IMR-90 (cell line): Measurements from ENCODE around the gene COL19A1. TPM values are rescaled to one million over a fixed set of nuclear protein-coding genes. Genes with fewer than 3 reads are reported as not detected.

ENCODE experiments used
- ATAC-seq: fragments of 200-7000 bp; cut with Tn5 transposase; 2 replicates; pipeline ENCODE4 v1.9.1; 2020; ENCODE audit warnings: low read depth, mild to moderate bottlenecking, moderate library complexity
- BruUV-seq: library from RNA; stranded (reverse); fragments of 400-500 nt; replicated peaks from 2 replicates; lab custom pipeline; 2021; lab: Mats Ljungman, UMichigan
- CTCF ChIA-PET: fragments of 300-600 bp; formaldehyde crosslinking; extraction: SDS; loops from one replicate; lab custom pipeline; 2021; ENCODE audit warnings: antibody characterized with exemption; lab: Yijun Ruan, JAX
- POLR2A ChIA-PET: fragments of 300-600 bp; sonication (Branson Sonifier 250); formaldehyde crosslinking; loops from one replicate; lab custom pipeline; 2022; ENCODE audit warnings: antibody characterized with exemption; ENCODE audit not compliant: unreplicated experiment; lab: Charles Lee
- DNase-seq: peaks from one replicate; pipeline ENCODE4 v3.0.0; 2013
- H2AFZ ChIP-seq: replicated peaks from 2 replicates; pipeline ENCODE3; 2013; ENCODE audit warnings: low read length, mild to moderate bottlenecking; ENCODE audit not compliant: poor library complexity
- H2AK5ac ChIP-seq: 2 replicates; pipeline ENCODE4 v1.6.1; 2013; ENCODE audit warnings: low read depth, low read length, inconsistent platforms
- H2AK9ac ChIP-seq: replicated peaks from 2 replicates; pipeline ENCODE3; 2013; ENCODE audit warnings: mild to moderate bottlenecking, low read depth, low read length, moderate library complexity; ENCODE audit not compliant: poor library complexity
- H2BK120ac ChIP-seq: 2 replicates; pipeline ENCODE4 v1.6.1; 2013; ENCODE audit warnings: low read depth, low read length, inconsistent platforms
- H2BK15ac ChIP-seq: 3 replicates; pipeline ENCODE4 v1.6.1; 2013; ENCODE audit warnings: low read depth, low read length, inconsistent platforms
- H2BK20ac ChIP-seq: 2 replicates; pipeline ENCODE4 v1.6.1; 2013; ENCODE audit warnings: low read depth, mild to moderate bottlenecking, inconsistent platforms, low read length, moderate library complexity
- H2BK5ac ChIP-seq: 2 replicates; pipeline ENCODE4 v1.6.1; 2013; ENCODE audit warnings: mild to moderate bottlenecking, low read depth, low read length, inconsistent platforms; ENCODE audit not compliant: poor library complexity, severe bottlenecking
- H3K14ac ChIP-seq: replicated peaks from 2 replicates; pipeline ENCODE4 v1.6.1; 2013; ENCODE audit warnings: low read depth, low read length, inconsistent platforms
- H3K18ac ChIP-seq: 2 replicates; pipeline ENCODE4 v1.6.1; 2013; ENCODE audit warnings: low read depth, low read length, control low read depth
- H3K23ac ChIP-seq: 2 replicates; pipeline ENCODE4 v1.6.1; 2013; ENCODE audit warnings: low read depth, low read length, inconsistent platforms
- H3K27ac ChIP-seq: 2 replicates; pipeline ENCODE4 v1.5.1; 2013; ENCODE audit warnings: mild to moderate bottlenecking, control low read depth, low read length; ENCODE audit not compliant: insufficient read depth
- H3K27me3 ChIP-seq: 2 replicates; pipeline ENCODE4 v1.6.1; 2013; ENCODE audit warnings: low read length; ENCODE audit not compliant: control insufficient read depth, insufficient read depth
- H3K36me3 ChIP-seq: 2 replicates; pipeline ENCODE4 v1.6.1; 2013; ENCODE audit warnings: low read length, mixed read lengths; ENCODE audit not compliant: control insufficient read depth, insufficient read depth
- H3K4ac ChIP-seq: 2 replicates; pipeline ENCODE4 v1.6.1; 2013; ENCODE audit warnings: low read depth, low read length, inconsistent platforms
- H3K4me1 ChIP-seq: 2 replicates; pipeline ENCODE4 v1.6.1; 2013; ENCODE audit warnings: low read length, mixed read lengths; ENCODE audit not compliant: control insufficient read depth, insufficient read depth
- H3K4me2 ChIP-seq: 2 replicates; pipeline ENCODE4 v1.6.1; 2013; ENCODE audit warnings: low read depth, mild to moderate bottlenecking, control low read depth, low read length, moderate library complexity
- H3K4me3 ChIP-seq: 2 replicates; pipeline ENCODE4 v1.5.1; 2013; ENCODE audit warnings: low read depth, mild to moderate bottlenecking, control low read depth, low read length, moderate library complexity; ENCODE audit not compliant: insufficient read depth
- H3K56ac ChIP-seq: 2 replicates; pipeline ENCODE4 v1.6.1; 2013; ENCODE audit warnings: low read length, inconsistent platforms; ENCODE audit not compliant: insufficient read depth; ENCODE audit errors: extremely low read depth
- H3K79me1 ChIP-seq, 2 experiments: 2 replicates each; pipeline ENCODE4 v1.6.1; 2013; ENCODE audit warnings: low read length in 2 of 2, inconsistent platforms in 1 of 2, low read depth in 1 of 2
- H3K9ac ChIP-seq: 2 replicates; pipeline ENCODE4 v1.6.1; 2013; ENCODE audit warnings: low read depth, low read length, control low read depth
- H3K9me1 ChIP-seq: 2 replicates; pipeline ENCODE4 v1.6.1; 2013; ENCODE audit warnings: low read length, inconsistent platforms; ENCODE audit not compliant: insufficient read depth
- H3K9me3 ChIP-seq: 2 replicates; pipeline ENCODE4 v1.6.1; 2013; ENCODE audit warnings: low read length; ENCODE audit not compliant: control insufficient read depth, insufficient read depth
- H4K20me1 ChIP-seq: 2 replicates; pipeline ENCODE4 v1.6.1; 2013; ENCODE audit warnings: low read length, inconsistent platforms; ENCODE audit not compliant: insufficient read depth
- H4K5ac ChIP-seq: 2 replicates; pipeline ENCODE4 v1.6.1; 2013; ENCODE audit warnings: mild to moderate bottlenecking, low read depth, low read length, control low read depth
- H4K8ac ChIP-seq, 2 experiments: 2 replicates each; pipeline ENCODE4 v1.6.1; 2013; ENCODE audit warnings: low read depth in 2 of 2, low read length in 2 of 2, control low read depth in 1 of 2, inconsistent platforms in 1 of 2
- H4K91ac ChIP-seq: 2 replicates; pipeline ENCODE4 v1.6.1; 2013; ENCODE audit warnings: low read depth, low read length, inconsistent platforms; ENCODE audit not compliant: insufficient read depth
- BHLHE40 ChIP-seq: fragments of 150-350 bp; IDR thresholded peaks from 2 replicates; pipeline ENCODE4 v1.6.1; 2016; ENCODE audit warnings: mild to moderate bottlenecking, low read depth, low read length
- whole genome bisulfite sequencing, 2 experiments: methylation state at CpG; one replicate each; pipeline versions ENCODE4 v1.1.5 to v1.1.7; 2013; ENCODE audit warnings: missing lambda C conversion rate in 2 of 2; ENCODE audit not compliant: insufficient read length in 1 of 2; ENCODE audit errors: extremely low coverage in 2 of 2; 5-methylcytosine and 5-hydroxymethylcytosine counted together
- dilution Hi-C: fragments of 300-500 bp; cut with HindIII; formaldehyde crosslinking; loops from one replicate; pipeline ENCODE4 v1.14.3; 2018; ENCODE audit warnings: low sequenced_read_pairs; ENCODE audit not compliant: unreplicated experiment
- in situ Hi-C: fragments of 300-500 bp; cut with MboI; formaldehyde crosslinking; loops from 3 replicates; pipeline ENCODE4 v1.14.3; 2019; ENCODE audit warnings: low sequenced_read_pairs, inconsistent platforms, mixed read lengths
- intact Hi-C: fragments of 100-400 bp; cut with micrococcal nuclease; formaldehyde crosslinking; loops from 2 replicates; pipeline ENCODE4 v1.10.0; 2022
- polyA plus RNA-seq, 3 experiments: library from polyadenylated mRNA; depleted of rRNA; stranded (reverse); fragments of >200 nt; gene quantifications; 2 replicates each; pipeline ENCODE4 v1.2.3, GENCODE V29; 2012; ENCODE audit warnings: low replicate concordance in 1 of 3
- total RNA-seq: library from RNA; depleted of rRNA; stranded (reverse); fragments of >200 nt; gene quantifications from 2 replicates; pipeline ENCODE4 v1.2.3, GENCODE V29; 2012

The COL19A1 gene
- total and polyA plus RNA-seq, 2 of the 4 experiments (the other 2 are of a cell fraction), result under 0.01 TPM; not detected in 1

- ATAC-seq, result no peak
- H3K56ac ChIP-seq, result no peak overlapping the region
- no peak overlapping the region for H2BK15ac ChIP-seq
- H2BK20ac ChIP-seq, result no peak overlapping the region
- no peak overlapping the region for H3K4me3 ChIP-seq
- H4K20me1 ChIP-seq, result no peaks in the 10 kb centered on the region
- H3K27me3 ChIP-seq, result no peaks in the 10 kb centered on the region
- no peaks in the 10 kb centered on the region for H3K36me3 ChIP-seq
- H3K9me1 ChIP-seq, result no peaks in the 10 kb centered on the region
- no peaks in the 10 kb centered on the region for H3K9me3 ChIP-seq
- no peak overlapping the region for H4K8ac ChIP-seq
- no peaks in the 10 kb centered on the region; the same call in 1 of the 2 replicates for H3K4me1 ChIP-seq
- H3K4me2 ChIP-seq, result no peak overlapping the region
- TF ChIP-seq BHLHE40, result no peak
- no peak overlapping the region for H3K27ac ChIP-seq
- H3K4ac ChIP-seq, result no peak overlapping the region
- no peak overlapping the region for H3K9ac ChIP-seq
- H3K79me1 ChIP-seq, result no peaks in the 10 kb centered on the region
- in situ Hi-C loops (no loop called here), intact Hi-C loops (no loop called here), dilution Hi-C loops (no loop called here)
- no peak overlapping the region for H2BK5ac ChIP-seq
- ChIA-PET CTCF (no interaction called here), POLR2A (no interaction called here)
- H2AK5ac ChIP-seq, result no peak overlapping the region
- no TSS peak for BruUV-seq
- H4K5ac ChIP-seq, result no peak overlapping the region
- H3K23ac ChIP-seq, result no peak overlapping the region
- no peak overlapping the region for H2AK9ac ChIP-seq
- H3K14ac ChIP-seq, result no peak overlapping the region
- no peak overlapping the region for H4K91ac ChIP-seq
- H2AFZ ChIP-seq, result no peak overlapping the region
- no peak for DNase-seq
- no peak overlapping the region for H3K18ac ChIP-seq
- WGBS, 2 experiments, result 83% methylated on average over 1 of the region's 2 CpGs; no CpG with 5 or more reads in 1 of the 2 experiments
- H2BK120ac ChIP-seq, result no peak overlapping the region
These were observed 48.0 kb upstream of the COL19A1 start for GRCh38 chr6:69818223-69818930.
